Pons (tissue), 1 donor: ENCODE results near the gene IGFBP2.

Source experiments
- DNase-seq: peaks from one replicate; pipeline ENCODE4 v3.0.0-alpha.2; 2016; ENCODE audit warnings: low spot score

IGFBP2 gene

DNA sequence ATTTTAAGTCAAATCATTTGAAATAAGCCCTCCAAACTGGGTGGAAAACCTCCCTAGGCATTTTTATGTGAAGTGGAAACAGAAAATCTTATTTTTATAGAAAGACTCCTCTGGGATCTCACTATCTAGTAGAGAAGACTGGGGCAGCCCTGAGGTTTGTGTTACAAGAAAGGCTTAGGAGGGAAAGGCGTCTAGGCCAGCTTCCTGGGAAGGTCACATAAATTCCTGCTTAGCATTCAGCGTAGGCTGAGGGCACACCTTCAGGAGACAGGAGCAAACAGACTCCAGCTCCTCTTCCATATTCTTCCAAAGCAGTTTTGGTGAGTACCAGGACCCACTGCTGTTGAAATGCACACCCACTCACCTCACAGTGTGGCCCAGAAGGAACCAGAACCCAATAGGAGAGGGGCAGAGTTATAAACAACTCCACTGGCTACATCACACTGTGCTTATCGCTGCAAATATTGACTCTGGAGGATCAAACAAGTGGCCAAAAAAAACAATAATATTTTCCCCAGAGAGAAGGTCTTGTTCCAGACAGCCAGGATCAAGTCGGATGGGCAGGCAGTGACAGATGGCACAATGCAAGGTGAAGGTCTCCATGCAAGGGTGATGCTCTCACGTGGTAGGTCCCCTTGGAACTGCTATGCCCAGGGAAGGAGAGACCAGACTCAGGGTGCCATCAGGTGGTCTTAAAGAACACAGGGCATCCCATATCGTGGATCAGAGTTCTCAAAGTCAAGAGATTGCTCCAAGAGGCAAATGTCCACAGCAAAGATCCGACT lies 17.7 kb upstream of the IGFBP2 start:
- no peak for DNase-seq

DNA sequence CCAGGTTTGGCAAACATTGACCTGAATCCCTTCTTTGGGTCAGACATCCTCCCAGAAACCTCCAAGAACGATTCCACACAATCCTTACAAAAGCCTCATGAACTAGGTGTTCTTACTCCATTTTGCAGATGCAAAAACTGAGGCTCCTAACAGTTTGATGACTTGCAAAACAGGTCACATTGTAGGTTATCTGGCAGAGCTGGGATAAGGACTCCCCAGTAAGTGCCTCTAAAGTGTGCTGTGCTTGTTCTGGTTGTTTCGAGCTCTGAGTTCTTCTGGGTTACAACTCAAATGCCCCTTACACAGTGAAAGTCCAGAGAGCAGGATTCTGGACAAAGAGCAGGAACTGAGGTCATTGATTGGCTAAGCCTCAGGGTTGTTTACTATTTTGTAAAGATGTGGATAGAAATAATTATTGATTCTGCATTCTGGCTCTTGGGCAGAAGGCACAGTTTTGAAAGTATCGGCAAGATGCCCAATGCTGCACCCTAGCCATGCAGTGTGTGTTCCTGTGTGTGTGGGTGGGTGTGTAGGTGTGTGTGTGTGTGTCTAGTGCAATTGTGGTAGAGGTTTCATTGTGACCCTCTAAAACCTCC lies 17.0 kb upstream of the IGFBP2 start:
- no peak for DNase-seq

DNA sequence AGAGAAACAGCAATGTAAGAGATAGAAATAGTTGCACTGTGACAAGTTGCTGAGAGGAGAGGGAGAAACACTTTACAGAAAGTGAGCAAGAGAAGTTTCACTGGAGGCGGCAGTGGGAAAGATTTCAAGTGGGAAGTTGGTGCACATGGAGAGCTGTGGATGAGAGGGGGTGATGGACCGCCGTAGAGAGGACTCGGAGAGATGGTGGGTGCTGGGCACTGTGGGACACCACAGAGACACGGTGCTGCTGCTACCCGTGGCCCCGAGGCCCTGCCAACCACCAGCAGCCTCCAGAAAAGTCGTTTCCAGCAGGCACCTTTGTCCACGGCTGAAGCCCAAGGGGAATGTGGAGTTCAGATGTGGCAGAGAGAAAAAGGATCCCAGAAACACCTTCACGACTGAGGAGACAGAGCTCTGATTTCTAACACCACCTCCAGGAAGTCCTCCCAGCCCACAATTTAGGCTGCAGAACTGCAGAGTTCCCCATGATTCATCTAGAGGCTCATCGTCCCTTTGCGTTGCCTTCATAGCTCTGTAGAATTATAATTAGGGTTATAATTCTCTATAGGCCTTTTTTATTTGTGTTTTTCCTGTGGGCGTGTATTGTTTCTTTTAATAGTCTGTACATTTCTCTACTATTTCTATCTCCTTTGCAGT lies 15.9 kb upstream of the IGFBP2 start:
- DNase-seq, result no peak

DNA sequence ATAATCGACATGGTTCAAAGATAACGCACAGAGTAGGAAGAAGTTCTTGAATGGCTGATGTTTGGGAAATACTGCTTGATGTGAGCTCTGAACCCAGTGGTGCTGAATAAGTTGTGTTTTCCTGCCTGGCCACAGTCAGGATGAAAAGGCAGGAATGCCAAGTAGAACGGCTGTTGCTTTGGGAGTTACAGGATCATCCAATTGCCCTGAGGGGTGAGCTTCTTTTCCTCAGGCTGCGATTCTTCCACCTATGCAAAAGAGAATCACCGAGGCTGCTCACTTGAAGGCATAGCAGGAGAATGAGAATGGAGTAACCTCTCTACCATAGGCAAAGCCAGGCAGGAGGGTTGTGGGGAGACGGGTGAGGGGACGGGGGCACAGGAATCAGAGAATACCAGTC lies 14.4 kb upstream of the IGFBP2 start:
- DNase-seq, result no peak

DNA sequence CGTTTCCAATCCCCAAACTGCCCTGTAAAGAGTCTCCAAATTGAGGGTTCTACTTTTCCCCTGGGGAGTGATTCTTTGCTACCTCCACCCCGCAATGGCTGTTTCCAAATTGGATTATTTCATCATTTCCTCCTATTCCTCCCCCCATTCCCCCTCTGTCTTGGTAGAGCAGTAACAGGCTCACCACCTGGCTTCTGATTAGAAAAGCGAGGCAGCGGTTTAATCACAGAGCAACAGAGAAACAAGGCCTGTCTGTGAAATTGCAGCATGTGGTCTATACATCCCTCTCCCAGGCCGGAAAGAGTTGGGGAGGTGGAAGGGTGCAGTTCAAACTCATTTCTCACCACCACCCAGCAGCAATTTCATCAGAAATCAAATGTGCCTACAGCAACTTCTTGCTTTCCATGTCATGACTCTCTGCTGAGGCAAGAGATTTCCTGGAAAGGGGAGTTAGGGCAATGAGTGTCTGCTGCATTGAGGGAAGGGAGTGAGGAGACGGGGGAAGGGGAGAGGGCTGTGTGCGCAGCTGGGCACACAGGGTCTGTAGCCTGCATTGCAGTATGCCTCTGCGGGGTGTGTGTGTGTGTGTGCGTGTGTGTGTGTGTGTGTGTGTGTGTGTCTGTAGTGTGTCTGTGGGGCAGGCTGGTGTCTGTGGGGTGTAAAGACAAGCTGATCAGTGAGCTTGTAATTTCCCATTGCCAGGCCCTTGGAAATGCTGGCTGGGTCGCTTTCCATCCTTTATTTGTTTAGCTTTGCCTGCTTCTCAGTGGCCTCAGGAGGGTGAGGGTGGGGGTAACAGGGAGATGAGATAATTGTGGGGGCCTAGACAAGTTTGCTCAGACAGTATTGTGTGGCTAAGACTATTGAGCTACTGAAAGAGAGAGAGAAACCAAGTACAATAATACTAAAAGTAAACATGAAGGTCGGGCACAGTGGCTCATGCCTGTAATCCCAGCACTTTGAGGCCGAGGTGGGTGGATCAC lies 13.5 kb upstream of the IGFBP2 start:
- no peak for DNase-seq

DNA sequence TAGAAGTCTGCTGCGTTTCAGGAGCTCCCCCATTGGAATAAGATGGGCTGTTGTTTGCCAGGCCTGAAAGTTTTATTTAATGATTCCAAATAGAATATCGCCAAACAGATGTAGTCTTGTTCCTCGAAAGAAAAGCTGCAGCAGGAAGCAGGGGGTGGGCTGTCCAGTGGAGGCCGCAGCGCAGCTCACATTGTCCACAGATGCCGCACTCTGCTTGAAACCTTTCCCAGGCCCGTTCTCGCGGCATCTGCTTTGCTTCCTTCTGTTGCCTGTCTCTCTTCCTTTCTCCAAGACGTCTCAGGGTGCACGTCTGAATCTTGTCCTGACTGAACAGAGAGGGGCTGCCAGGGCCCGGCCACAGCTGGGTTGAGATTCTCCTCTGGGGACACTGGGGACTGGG lies 12.4 kb upstream of the IGFBP2 start:
- DNase-seq, result no peak

DNA sequence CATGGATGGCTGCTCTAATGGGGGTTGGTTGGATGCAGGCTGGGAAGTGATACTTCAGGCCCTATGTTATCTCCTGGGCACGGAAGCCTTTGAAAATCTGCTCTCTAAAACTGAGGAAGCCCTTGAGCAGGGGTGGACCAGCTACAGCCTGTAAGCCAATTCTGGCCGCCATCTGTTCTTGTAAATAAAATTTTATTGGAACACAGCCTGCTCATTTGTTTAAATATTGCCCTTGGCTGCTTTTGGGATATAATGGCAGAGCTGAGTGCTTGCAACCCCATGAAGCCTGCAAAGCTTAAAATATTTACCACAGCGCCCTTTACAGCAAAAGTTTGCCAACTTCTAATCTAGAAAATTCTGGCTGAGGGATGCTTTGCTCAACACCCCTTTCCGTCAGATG lies 11.9 kb upstream of the IGFBP2 start:
- no peak for DNase-seq

DNA sequence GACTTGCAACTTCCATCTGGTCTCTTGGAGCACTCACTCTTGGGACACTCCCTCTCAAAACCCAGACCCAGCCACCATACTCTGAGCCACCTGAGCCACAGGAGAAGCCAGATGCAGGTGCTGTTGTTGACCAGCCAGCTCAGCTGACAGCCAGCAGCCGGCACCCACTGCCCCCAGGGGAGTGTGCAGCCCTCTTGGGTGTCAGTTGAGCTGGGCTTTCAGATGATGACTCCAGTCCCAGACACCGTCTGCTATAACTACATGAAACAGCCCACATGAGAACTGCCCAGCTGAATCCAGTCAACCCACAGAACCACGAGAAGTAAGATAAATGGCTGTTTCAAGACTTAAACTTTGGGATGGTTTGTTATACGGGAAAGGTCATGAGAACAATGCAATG lies 10.7 kb upstream of the IGFBP2 start:
- DNase-seq, result no peak

DNA sequence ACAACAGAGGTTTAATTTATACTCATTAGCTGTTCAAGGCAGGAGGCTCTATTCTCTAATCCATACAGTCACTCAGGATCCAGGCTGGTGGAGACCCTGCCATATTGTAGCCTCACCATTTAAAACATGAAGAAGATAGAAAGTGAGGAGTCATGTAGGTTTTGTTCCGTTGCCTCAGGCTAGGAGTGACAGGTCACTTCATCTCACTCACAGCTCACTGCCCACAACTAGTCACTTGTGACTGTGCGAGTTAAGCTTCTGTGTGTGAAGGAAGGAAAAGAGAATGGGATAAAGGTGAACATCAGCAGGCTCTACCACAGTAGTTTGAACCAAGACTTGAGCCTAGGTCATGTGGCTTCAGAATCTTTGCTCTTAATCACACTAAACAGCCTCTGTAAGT lies 9.0 kb upstream of the IGFBP2 start:
- DNase-seq, result no peak

DNA sequence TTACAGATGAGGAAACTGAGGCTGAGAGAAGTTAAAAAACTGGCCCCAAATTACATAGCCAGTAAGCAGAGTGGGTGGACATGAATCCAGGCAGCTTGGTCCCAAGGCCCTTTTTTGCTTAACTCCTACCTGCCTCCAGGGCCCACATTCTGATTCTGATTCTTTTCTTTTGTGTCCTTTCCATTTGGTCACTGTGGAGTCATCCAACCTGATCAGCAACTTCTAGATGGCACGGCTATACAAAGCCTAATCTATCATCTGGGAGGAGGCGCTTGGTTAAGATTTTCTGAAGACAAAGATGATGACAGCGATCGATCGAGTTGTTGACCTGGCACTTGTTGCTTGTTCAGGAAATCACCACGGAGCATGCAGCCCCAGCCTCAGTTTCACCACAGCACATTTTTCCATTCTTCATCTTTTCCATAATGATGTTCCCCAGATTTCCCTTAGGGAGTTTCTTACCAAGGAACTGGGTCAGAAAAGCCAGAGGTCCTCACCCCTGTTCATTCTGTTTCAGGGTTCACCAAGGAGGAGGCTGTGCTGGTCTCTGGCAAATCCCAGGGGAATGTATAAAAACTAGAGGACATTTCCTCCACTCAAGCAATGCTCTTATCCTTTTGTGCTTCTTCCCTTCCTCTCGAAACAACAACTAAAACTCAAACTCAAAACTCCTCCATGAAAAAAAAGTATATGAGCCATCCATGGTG lies 6.9 kb upstream of the IGFBP2 start:
- DNase-seq, result no peak

DNA sequence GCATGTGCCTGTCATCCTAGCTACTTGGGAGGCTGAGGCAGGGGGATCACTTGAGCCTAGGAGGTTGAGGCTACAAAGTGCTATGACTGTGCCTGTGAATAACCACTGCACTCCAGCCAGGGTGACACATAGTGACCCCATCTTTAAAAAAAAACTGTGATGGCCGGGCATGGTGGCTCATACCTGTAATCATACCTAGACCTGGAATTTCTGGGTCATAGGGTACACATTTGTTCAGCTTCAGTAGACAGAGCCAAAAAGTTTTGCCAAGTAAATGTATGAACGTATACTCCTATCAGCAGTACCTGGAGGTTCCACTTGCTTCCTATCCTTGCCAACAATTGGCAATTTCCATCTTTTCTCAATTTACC lies 6.4 kb upstream of the IGFBP2 start:
- no peak for DNase-seq

DNA sequence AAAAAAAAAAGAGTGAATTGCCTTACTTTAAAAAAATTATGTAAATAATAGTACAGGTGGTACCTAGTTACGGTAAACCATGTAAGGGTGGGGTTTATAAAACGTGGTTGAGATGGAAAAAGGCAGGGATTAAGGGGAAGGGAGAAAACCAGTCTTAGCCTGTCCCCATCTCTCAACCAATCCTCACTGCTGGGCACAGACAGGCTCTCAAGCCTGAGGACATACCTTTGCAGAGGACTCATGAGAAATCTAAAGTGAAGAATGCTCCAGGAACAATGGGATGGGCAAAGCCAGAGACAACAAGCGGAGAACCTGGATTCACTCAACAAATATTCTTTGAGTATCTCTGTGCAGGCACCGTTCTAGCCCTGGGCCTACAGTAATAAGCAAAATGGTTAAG lies 3.4 kb upstream of the IGFBP2 start:
- no peak for DNase-seq

DNA sequence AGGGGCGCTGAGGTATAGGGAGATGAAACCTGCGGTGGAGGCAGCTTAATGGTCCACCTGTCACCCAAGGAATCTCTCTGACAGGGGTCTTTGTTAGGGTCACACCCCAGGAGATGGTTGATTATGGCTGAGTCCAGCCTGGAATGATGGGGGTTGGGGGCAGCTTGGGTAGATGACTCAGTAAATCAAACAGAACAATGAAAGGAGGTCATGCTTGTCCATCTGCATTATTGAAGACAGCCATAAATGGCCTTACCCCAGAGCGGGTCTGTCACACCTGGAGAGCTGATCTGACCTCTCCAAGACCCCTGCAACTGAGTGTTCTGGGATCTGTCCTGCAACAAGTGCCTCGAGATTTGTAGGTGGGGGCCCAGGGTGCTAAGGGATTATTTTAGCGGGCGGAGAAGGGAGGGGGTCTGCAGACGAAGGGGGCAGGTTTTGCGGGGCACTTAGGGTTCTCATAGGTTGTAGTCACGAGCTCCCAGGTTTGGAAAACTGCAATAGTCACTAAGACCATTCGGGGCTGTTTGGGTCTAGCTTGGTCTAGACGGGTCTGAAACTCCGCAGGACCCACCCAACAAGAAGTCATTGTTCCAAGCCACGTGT lies 771 bp upstream of the IGFBP2 start:
- no peak for DNase-seq

DNA sequence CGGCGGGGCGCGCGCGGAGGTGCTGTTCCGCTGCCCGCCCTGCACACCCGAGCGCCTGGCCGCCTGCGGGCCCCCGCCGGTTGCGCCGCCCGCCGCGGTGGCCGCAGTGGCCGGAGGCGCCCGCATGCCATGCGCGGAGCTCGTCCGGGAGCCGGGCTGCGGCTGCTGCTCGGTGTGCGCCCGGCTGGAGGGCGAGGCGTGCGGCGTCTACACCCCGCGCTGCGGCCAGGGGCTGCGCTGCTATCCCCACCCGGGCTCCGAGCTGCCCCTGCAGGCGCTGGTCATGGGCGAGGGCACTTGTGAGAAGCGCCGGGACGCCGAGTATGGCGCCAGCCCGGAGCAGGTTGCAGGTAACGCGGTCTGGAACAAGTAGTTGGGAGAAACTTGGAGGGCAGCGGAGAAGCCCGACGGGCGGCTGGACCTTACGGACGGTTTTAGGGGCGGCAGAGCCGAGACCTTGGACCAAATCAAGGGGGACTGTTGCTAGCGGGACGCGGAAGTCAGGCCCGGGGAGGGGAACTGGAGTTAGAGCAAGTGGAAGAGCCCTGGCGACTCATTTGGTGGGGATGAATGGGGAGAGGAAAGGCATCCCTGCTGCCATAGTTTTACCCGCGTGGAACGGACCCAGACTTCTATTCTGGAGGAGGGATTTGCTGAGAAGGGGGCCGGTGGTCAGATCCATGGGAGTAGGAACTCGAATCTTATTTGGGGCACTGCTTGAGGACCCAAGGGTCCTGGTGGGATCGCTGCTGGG lies 573 bp downstream of the IGFBP2 start:
- no peak for DNase-seq

DNA sequence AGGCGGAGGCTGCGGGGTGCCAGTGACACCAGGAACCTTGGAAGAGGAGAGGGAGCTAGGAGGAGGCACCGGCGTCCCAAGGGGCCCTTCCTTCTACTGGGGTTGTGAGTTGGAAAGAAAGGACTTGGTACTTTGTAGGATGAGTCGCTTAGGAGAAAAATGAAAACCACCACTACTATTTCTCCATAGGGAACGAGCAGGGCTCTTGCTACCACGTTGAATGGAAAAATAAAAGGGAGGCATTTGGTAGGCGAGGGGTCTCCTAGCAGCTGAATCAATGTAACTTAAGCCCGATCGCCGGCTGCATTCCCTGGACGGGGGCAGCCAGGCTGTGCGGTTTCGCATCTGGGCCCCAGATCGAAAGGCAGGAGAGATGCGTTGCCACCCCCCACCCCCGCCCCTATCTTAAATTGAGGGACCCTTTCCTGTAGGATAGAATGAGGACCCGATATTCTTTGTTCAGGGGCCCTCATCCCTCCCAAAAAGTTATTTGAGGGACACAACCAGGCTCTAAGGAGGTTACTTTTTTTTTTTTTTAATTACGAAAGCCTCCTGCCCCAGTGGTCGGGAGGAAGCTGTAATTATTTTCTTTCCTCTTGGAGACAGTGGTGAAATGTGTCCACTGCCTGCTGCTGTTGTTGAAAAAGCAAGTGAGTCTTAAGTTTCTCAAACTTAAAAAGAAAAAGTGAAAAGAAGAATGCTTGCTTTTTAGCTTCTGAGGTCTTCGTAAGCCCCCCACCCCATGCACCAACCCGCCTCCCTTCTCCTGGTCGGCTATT lies 1.3 kb downstream of the IGFBP2 start:
- no peak for DNase-seq

DNA sequence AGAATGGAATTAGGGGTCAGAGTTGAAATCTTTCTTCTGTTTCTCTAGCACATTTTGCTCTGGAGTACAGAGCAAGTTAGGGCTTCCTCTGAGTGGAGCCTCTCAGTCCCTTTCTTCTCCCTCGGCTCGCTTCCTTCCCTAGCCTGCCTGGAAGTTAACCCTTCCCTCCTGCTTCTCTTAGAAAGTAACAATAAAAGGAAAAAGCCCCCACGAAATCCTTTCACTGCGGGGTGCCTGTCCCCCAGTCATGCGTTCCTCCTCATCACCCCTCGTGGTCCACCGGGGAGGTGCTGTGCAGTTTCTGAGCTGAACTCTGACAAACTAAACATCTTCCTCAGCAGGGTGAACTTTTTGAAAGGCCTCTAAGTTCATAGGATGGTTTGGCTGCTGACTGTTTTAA lies 2.0 kb downstream of the IGFBP2 start:
- DNase-seq, result no peak

DNA sequence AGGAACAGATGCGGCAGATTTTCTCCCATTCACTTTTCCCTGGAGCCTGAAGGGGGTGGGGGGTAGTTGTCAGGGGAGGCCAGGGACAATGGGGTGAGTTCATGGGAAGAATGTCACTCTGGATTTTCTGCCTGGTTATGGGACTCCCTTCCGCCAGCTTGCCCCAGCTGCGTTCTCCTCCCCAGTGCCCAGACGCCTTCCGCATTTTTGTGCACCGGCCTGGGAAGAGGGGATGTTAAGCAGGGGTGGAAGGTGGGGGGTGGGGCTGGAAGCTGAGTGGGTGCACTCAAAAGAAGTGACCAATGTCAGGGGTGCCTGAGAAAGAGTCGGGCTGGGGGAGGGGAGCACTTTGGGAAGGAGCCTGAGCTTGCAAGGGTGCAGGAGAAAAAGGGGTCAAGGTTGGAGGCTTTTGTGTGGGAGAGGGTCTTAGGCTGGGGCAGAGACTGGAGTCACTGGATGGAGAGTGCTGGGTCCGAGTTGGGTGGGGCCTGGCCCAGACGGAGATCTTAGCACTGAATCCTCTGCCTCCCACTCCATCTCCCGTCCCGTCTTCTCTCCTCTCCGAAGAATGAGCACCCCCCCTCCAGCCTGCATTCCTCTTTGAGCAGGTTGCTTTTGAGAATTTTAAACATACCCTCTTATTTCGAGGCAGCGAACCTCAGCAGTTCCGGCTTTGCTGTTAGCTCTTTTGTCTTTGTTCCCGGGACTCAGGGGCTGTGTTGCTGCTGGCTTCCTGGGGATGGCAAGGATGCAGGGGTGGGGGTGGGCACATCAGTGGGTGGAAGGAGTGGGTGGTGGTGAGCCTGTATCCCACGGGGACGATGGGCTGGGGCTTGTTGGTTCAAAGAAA lies 2.7 kb downstream of the IGFBP2 start:
- no peak for DNase-seq

DNA sequence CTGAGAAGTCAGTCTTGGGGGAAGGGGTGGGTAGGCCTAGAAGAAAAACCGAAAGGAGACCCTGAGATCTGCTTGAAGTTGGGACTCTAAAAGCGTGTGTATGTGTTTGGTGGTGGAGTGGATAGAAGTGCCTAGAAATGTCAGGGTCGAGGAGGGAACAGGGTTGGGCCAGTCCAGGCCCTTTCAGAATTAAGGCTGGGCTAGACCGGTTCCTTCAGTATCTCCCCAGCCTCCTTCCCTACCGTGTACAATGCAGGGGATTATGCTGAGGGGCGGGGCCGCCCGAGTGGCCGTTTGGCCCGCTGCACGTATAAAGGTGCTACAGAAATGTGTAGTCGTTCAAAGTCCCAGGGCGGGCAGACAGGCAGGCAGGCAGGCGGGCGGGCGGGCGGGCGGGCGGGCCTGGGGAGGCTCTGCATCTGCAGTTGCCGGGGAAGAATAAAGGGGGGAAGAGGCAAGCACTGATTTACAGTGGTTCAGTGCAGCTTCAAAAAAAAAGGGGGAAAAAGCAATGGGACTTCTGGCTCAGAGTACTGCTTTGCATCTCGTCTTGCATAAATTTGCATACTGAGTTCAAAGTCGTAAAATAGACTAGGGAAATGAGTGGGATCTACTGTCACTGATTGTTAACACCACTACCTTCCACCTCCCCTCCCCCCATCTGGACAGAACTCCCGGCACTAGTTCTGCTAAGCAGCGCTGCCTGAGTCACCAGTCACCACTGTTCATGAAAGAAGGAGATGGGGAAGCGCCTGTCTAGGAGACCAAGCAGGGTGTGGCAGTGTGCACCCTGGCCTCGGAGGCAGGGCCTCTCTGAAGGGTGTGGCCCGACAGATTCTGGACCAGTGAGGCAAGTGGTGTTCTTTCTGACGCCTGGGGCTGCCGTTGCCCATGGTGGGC lies 3.6 kb downstream of the IGFBP2 start:
- DNase-seq, result no peak
